Measurements from ENCODE around the gene KHDRBS1. TPM values are rescaled to one million over a fixed set of nuclear protein-coding genes. Genes with fewer than 3 reads are reported as not detected.
A peak's percentile ranks its signal among the peaks of the same experiment; 100 is the strongest.

KHDRBS1 gene
- total and polyA plus RNA-seq, 2 of the 13 experiments (the other 11 are each of a cell fraction or from before 2014, with no cell fraction given): 25.1 to 39.0 TPM

DNA sequence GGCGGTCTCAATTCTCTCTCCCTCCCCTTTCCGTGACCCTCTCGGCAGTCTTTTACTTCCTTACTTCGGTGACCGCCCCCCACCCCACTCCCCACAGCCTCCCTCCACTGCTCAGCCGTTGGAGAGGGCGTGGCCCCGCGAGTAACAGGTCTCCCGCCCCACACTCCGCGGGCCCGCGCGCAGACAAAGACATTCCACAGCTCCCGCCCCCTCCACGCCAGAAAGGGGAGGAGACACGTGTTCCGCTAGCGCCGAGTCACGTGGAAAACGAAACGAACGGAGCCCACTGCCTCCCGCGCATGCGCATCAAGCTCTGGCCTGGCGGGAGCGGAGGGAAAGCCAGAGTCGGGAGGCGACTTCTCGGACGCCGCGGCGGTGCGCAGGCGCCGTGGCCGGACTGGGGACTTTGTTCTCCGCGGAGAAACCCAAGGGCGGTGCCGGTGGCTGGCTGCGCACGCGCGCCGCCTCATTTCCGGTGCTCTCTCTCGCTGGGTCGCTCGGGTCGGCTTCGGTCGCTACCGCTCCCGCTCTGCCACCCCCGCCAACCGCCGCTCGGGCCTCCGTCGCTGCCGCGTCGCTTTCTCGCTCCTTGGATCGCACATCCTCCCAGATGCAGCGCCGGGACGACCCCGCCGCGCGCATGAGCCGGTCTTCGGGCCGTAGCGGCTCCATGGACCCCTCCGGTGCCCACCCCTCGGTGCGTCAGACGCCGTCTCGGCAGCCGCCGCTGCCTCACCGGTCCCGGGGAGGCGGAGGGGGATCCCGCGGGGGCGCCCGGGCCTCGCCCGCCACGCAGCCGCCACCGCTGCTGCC is at the start of gene KHDRBS1 (continued):
- TF ChIP-seq RBAK (CRISPR knock-in tag; IDR thresholded peaks at IDR 0.05) (peak; percentile 26; the same call in 1 of the 2 replicates), MYNN (CRISPR knock-in tag; IDR thresholded peaks at IDR 0.05; ENCODE audit: low read depth) (no peak), ERF (CRISPR knock-in tag; IDR thresholded peaks at IDR 0.05) (peak; percentile 72), NAIF1 (CRISPR knock-in tag; IDR thresholded peaks at IDR 0.05; ENCODE audit: borderline replicate concordance) (no peak), DNMT1 (CRISPR knock-in tag; IDR thresholded peaks at IDR 0.05) (peak; percentile 83; the same call in 1 of the 2 replicates), ZNF576 (CRISPR knock-in tag; IDR thresholded peaks at IDR 0.05) (peak; percentile 61; the same call in 1 of the 2 replicates), ARNT (IDR thresholded peaks at IDR 0.05) (no peak), HOXA9 (CRISPR knock-in tag; IDR thresholded peaks at IDR 0.05; ENCODE audit: borderline replicate concordance) (peak; percentile 21; the same call in 1 of the 2 replicates), ZNF136 (CRISPR knock-in tag; IDR thresholded peaks at IDR 0.05; ENCODE audit: low read depth) (peak; percentile 93; the same call in 1 of the 2 replicates), ZNF724P (CRISPR knock-in tag; IDR thresholded peaks at IDR 0.05; ENCODE audit: borderline replicate concordance) (no peak), ZNF124 (CRISPR knock-in tag; IDR thresholded peaks at IDR 0.05) (no peak; the same call in 1 of the 2 replicates), ZNF383 (CRISPR knock-in tag; IDR thresholded peaks at IDR 0.05; ENCODE audit: borderline replicate concordance) (no peak), ZNF644 (CRISPR knock-in tag; IDR thresholded peaks at IDR 0.05; ENCODE audit: low read depth) (no peak), FOXJ3 (CRISPR knock-in tag; IDR thresholded peaks at IDR 0.05; ENCODE audit: borderline replicate concordance) (no peak), ZNF687 (CRISPR knock-in tag; IDR thresholded peaks at IDR 0.05) (peak; percentile 98), SRSF9 (IDR thresholded peaks at IDR 0.05; ENCODE audit: borderline replicate concordance, insufficient read depth, low read depth, low read length, poor library complexity, severe bottlenecking) (no peak), POLR2G (IDR thresholded peaks at IDR 0.05; ENCODE audit: low read depth, low read length) (peak; percentile 87), ZNF20 (CRISPR knock-in tag; IDR thresholded peaks at IDR 0.05) (no peak)
- TF ChIP-seq, protein P1, sequence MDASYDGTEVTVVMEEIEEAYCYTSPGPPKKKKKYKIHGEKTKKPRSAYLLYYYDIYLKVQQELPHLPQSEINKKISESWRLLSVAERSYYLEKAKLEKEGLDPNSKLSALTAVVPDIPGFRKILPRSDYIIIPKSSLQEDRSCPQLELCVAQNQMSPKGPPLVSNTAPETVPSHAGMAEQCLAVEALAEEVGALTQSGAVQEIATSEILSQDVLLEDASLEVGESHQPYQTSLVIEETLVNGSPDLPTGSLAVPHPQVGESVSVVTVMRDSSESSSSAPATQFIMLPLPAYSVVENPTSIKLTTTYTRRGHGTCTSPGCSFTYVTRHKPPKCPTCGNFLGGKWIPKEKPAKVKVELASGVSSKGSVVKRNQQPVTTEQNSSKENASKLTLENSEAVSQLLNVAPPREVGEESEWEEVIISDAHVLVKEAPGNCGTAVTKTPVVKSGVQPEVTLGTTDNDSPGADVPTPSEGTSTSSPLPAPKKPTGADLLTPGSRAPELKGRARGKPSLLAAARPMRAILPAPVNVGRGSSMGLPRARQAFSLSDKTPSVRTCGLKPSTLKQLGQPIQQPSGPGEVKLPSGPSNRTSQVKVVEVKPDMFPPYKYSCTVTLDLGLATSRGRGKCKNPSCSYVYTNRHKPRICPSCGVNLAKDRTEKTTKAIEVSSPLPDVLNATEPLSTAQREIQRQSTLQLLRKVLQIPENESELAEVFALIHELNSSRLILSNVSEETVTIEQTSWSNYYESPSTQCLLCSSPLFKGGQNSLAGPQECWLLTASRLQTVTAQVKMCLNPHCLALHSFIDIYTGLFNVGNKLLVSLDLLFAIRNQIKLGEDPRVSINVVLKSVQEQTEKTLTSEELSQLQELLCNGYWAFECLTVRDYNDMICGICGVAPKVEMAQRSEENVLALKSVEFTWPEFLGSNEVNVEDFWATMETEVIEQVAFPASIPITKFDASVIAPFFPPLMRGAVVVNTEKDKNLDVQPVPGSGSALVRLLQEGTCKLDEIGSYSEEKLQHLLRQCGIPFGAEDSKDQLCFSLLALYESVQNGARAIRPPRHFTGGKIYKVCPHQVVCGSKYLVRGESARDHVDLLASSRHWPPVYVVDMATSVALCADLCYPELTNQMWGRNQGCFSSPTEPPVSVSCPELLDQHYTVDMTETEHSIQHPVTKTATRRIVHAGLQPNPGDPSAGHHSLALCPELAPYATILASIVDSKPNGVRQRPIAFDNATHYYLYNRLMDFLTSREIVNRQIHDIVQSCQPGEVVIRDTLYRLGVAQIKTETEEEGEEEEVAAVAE (CRISPR knock-in tag; IDR thresholded peaks at IDR 0.05; ENCODE audit: borderline replicate concordance): no peak
- TF ChIP-seq, protein P2, sequence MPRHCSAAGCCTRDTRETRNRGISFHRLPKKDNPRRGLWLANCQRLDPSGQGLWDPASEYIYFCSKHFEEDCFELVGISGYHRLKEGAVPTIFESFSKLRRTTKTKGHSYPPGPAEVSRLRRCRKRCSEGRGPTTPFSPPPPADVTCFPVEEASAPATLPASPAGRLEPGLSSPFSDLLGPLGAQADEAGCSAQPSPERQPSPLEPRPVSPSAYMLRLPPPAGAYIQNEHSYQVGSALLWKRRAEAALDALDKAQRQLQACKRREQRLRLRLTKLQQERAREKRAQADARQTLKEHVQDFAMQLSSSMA (CRISPR knock-in tag; IDR thresholded peaks at IDR 0.05): no peak
